Measurements from ENCODE around the gene PDE4B. TPM values are rescaled to one million over a fixed set of nuclear protein-coding genes. Genes with fewer than 3 reads are reported as not detected.

Gene PDE4B
- polyA plus RNA-seq, 1 donor (not counting 4 experiments of a cell fraction or from before 2014, with no cell fraction given), result 0.29 TPM

GRCh38 chr1:66383611-66384010, 590.9 kb downstream of the PDE4B start:
- no peaks in the 10 kb centered on the region for H3K36me3 ChIP-seq (ENCODE audit: control insufficient read depth in 2 of 2, extremely low read depth in 1 of 2, insufficient read depth in 2 of 2, low read length in 2 of 2)
- H3K4me2 ChIP-seq (ENCODE audit: control insufficient read depth, extremely low read depth, insufficient read depth, low read depth, low read length), result no peak overlapping the region
- no peaks in the 10 kb centered on the region for H3K4me1 ChIP-seq (ENCODE audit: control insufficient read depth, extremely low read depth, insufficient read depth, low read length)
- no peak overlapping the region for H3K27ac ChIP-seq (ENCODE audit: control insufficient read depth, insufficient read depth, low read length)
- no peaks in the 10 kb centered on the region for H3K9me1 ChIP-seq (ENCODE audit: control insufficient read depth, extremely low read depth, insufficient read depth, low read length)
- dilution Hi-C loops (cut with MboI; ENCODE audit: extremely low pct_ligation_motif_present, low sequenced_read_pairs), result no loop called here
- no peak overlapping the region for H2AFZ ChIP-seq (ENCODE audit: control insufficient read depth, low read length)
- H3K79me2 ChIP-seq (ENCODE audit: control insufficient read depth, insufficient read depth, low read length), result no peaks in the 10 kb centered on the region
- no peaks in the 10 kb centered on the region for H4K20me1 ChIP-seq (ENCODE audit: control insufficient read depth, extremely low read depth, insufficient read depth, low read length)
- FAIRE-seq (no peak), DNase-seq (ENCODE audit: low read depth, low spot score) (no peak)
- no peaks in the 10 kb centered on the region for H3K9me3 ChIP-seq (ENCODE audit: control insufficient read depth, low read depth, low read length)
- H3K27me3 ChIP-seq (ENCODE audit: control insufficient read depth, extremely low read depth, insufficient read depth, low read length), result no peaks in the 10 kb centered on the region
- H3K4me3 ChIP-seq (ENCODE audit: control insufficient read depth in 2 of 3, extremely low read depth in 1 of 3, insufficient read depth in 2 of 3, low read depth in 1 of 3, low read length in 3 of 3), result no peak overlapping the region
- no peak overlapping the region for H3K9ac ChIP-seq (ENCODE audit: control insufficient read depth, extremely low read depth, insufficient read depth, low read length)
- TF ChIP-seq CTCF (optimal IDR thresholded peaks at IDR 0.05 in 1 of 3, IDR thresholded peaks at IDR 0.05 in 1 of 3, conservative IDR thresholded peaks at IDR 0.05 in 1 of 3; ENCODE audit: extremely low read depth in 1 of 3, insufficient read depth in 2 of 3, low read length in 3 of 3) (no peak), EZH2 (IDR thresholded peaks at IDR 0.05; ENCODE audit: low read length) (no peak)

GRCh38 chr1:66384258-66384921, 591.7 kb downstream of the PDE4B start:
- no peaks in the 10 kb centered on the region for H3K27me3 ChIP-seq (ENCODE audit: control insufficient read depth, extremely low read depth, insufficient read depth, low read length)
- dilution Hi-C loops (cut with MboI; ENCODE audit: extremely low pct_ligation_motif_present, low sequenced_read_pairs), result no loop called here
- H3K4me1 ChIP-seq (ENCODE audit: control insufficient read depth, extremely low read depth, insufficient read depth, low read length), result no peaks in the 10 kb centered on the region
- H2AFZ ChIP-seq (ENCODE audit: control insufficient read depth, low read length), result no peak overlapping the region
- no peak overlapping the region for H3K27ac ChIP-seq (ENCODE audit: control insufficient read depth, insufficient read depth, low read length)
- DNase-seq (ENCODE audit: low read depth, low spot score) (no peak), FAIRE-seq (no peak)
- H3K4me2 ChIP-seq (ENCODE audit: control insufficient read depth, extremely low read depth, insufficient read depth, low read depth, low read length), result no peak overlapping the region
- H4K20me1 ChIP-seq (ENCODE audit: control insufficient read depth, extremely low read depth, insufficient read depth, low read length), result no peaks in the 10 kb centered on the region
- no peak overlapping the region for H3K4me3 ChIP-seq (ENCODE audit: control insufficient read depth in 2 of 3, extremely low read depth in 1 of 3, insufficient read depth in 2 of 3, low read depth in 1 of 3, low read length in 3 of 3)
- H3K79me2 ChIP-seq (ENCODE audit: control insufficient read depth, insufficient read depth, low read length), result no peaks in the 10 kb centered on the region
- no peak overlapping the region for H3K9ac ChIP-seq (ENCODE audit: control insufficient read depth, extremely low read depth, insufficient read depth, low read length)
- H3K9me3 ChIP-seq (ENCODE audit: control insufficient read depth, low read depth, low read length), result no peaks in the 10 kb centered on the region
- no peaks in the 10 kb centered on the region for H3K36me3 ChIP-seq (ENCODE audit: control insufficient read depth in 2 of 2, extremely low read depth in 1 of 2, insufficient read depth in 2 of 2, low read length in 2 of 2)
- TF ChIP-seq CTCF (optimal IDR thresholded peaks at IDR 0.05 in 1 of 3, IDR thresholded peaks at IDR 0.05 in 1 of 3, conservative IDR thresholded peaks at IDR 0.05 in 1 of 3; ENCODE audit: extremely low read depth in 1 of 3, insufficient read depth in 2 of 3, low read length in 3 of 3) (no peak), EZH2 (IDR thresholded peaks at IDR 0.05; ENCODE audit: low read length) (no peak)
- H3K9me1 ChIP-seq (ENCODE audit: control insufficient read depth, extremely low read depth, insufficient read depth, low read length), result no peaks in the 10 kb centered on the region

Data from keratinocyte (primary cell).